ENCODE results near the gene MBTD1.

The MBTD1 gene

GRCh38 chr17:51217946-51218345 lies 41.9 kb downstream of the MBTD1 start:
- H2BK12ac ChIP-seq (ENCODE audit: low read length in 2 of 2) = no peak overlapping the region
- H3K79me1 ChIP-seq (replicated peaks; ENCODE audit: low read length, poor library complexity, severe bottlenecking) = peaks cover 11% of the 10 kb centered on the region
- no peaks in the 10 kb centered on the region for H3K9me3 ChIP-seq (ENCODE audit: control insufficient read depth, low read length)
- no peak overlapping the region for H3K4me2 ChIP-seq (ENCODE audit: low read length, poor library complexity, severe bottlenecking)
- 100% methylated on average over 1 of the region's 1 CpG for WGBS
- H2BK15ac ChIP-seq (ENCODE audit: low read depth, poor library complexity, severe bottlenecking) = no peak overlapping the region
- H3K9ac ChIP-seq (ENCODE audit: low read length) = no peak overlapping the region
- H3K14ac ChIP-seq (ENCODE audit: low read length in 2 of 2) = no peak overlapping the region
- H2AFZ ChIP-seq (ENCODE audit: low read depth, low read length) = no peak overlapping the region
- H3K4me1 ChIP-seq (ENCODE audit: control insufficient read depth, insufficient read depth, low read depth, low read length) = no peaks in the 10 kb centered on the region
- H2BK120ac ChIP-seq (ENCODE audit: low read depth, low read length) = no peak overlapping the region
- no peak overlapping the region for H2AK5ac ChIP-seq (ENCODE audit: low read length, severe bottlenecking)
- H3K27me3 ChIP-seq (ENCODE audit: control insufficient read depth in 1 of 2, insufficient read depth in 1 of 2, low read length in 2 of 2) = no peaks in the 10 kb centered on the region
- peaks cover 18 to 88% of the 10 kb centered on the region in 2 experiments for H3K36me3 ChIP-seq (ENCODE audit: control insufficient read depth in 1 of 2, insufficient read depth in 2 of 2, low read depth in 1 of 2, low read length in 2 of 2)
- H3K18ac ChIP-seq (ENCODE audit: low read depth in 1 of 2, low read length in 2 of 2) = no peak overlapping the region
- no peak overlapping the region for H3K27ac ChIP-seq (ENCODE audit: low read length, poor library complexity, severe bottlenecking)
- no peak for DNase-seq
- no peak overlapping the region for H3K4ac ChIP-seq (ENCODE audit: low read depth in 1 of 2, low read length in 2 of 2)
- no peak overlapping the region for H2BK5ac ChIP-seq (ENCODE audit: low read depth, low read length, poor library complexity, severe bottlenecking)
- no peak overlapping the region for H4K91ac ChIP-seq (ENCODE audit: low read length)
- H4K8ac ChIP-seq (ENCODE audit: low read length) = no peak overlapping the region
- H3K4me3 ChIP-seq (ENCODE audit: insufficient read depth in 1 of 2, low read depth in 1 of 2, low read length in 2 of 2) = no peak overlapping the region
- no peak overlapping the region for H3K23ac ChIP-seq (ENCODE audit: low read length in 2 of 2)

GRCh38 chr17:51214920-51215319 lies 44.9 kb downstream of the MBTD1 start:
- no peak overlapping the region for H3K18ac ChIP-seq (ENCODE audit: low read depth in 1 of 2, low read length in 2 of 2)
- no peak overlapping the region for H2BK120ac ChIP-seq (ENCODE audit: low read depth, low read length)
- no peak overlapping the region for H3K4me3 ChIP-seq (ENCODE audit: insufficient read depth in 1 of 2, low read depth in 1 of 2, low read length in 2 of 2)
- H3K4ac ChIP-seq (ENCODE audit: low read depth in 1 of 2, low read length in 2 of 2) = no peak overlapping the region
- H4K91ac ChIP-seq (ENCODE audit: low read length) = no peak overlapping the region
- no peak overlapping the region for H2AK5ac ChIP-seq (ENCODE audit: low read length, severe bottlenecking)
- no peak overlapping the region for H2BK5ac ChIP-seq (ENCODE audit: low read depth, low read length, poor library complexity, severe bottlenecking)
- H2BK12ac ChIP-seq (ENCODE audit: low read length in 2 of 2) = no peak overlapping the region
- no peak overlapping the region for H2BK15ac ChIP-seq (ENCODE audit: low read depth, poor library complexity, severe bottlenecking)
- 100% methylated on average over 1 of the region's 1 CpG for WGBS
- no peak overlapping the region for H3K23ac ChIP-seq (ENCODE audit: low read length in 2 of 2)
- DNase-seq = no peak
- no peaks in the 10 kb centered on the region for H3K4me1 ChIP-seq (ENCODE audit: control insufficient read depth, insufficient read depth, low read depth, low read length)
- no peak overlapping the region for H3K14ac ChIP-seq (ENCODE audit: low read length in 2 of 2)
- H3K9ac ChIP-seq (ENCODE audit: low read length) = no peak overlapping the region
- H4K8ac ChIP-seq (ENCODE audit: low read length) = no peak overlapping the region
- no peak overlapping the region for H2AFZ ChIP-seq (ENCODE audit: low read depth, low read length)
- no peaks in the 10 kb centered on the region for H3K27me3 ChIP-seq (ENCODE audit: control insufficient read depth in 1 of 2, insufficient read depth in 1 of 2, low read length in 2 of 2)
- H3K27ac ChIP-seq (ENCODE audit: low read length, poor library complexity, severe bottlenecking) = no peak overlapping the region
- H3K79me1 ChIP-seq (replicated peaks; ENCODE audit: low read length, poor library complexity, severe bottlenecking) = peaks cover 7% of the 10 kb centered on the region
- H3K36me3 ChIP-seq (ENCODE audit: control insufficient read depth in 1 of 2, insufficient read depth in 2 of 2, low read depth in 1 of 2, low read length in 2 of 2) = peaks cover 20 to 76% of the 10 kb centered on the region in 2 experiments
- H3K4me2 ChIP-seq (ENCODE audit: low read length, poor library complexity, severe bottlenecking) = no peak overlapping the region
- no peaks in the 10 kb centered on the region for H3K9me3 ChIP-seq (ENCODE audit: control insufficient read depth, low read length)

- peaks cover 12 to 91% of the 10 kb centered on the region in 2 experiments for H3K36me3 ChIP-seq (ENCODE audit: control insufficient read depth in 1 of 2, insufficient read depth in 2 of 2, low read depth in 1 of 2, low read length in 2 of 2)
- no peak overlapping the region for H3K4me2 ChIP-seq (ENCODE audit: low read length, poor library complexity, severe bottlenecking)
- no peak overlapping the region for H4K8ac ChIP-seq (ENCODE audit: low read length)
- peaks cover 3% of the 10 kb centered on the region for H3K79me1 ChIP-seq (replicated peaks; ENCODE audit: low read length, poor library complexity, severe bottlenecking)
- H3K4ac ChIP-seq (ENCODE audit: low read depth in 1 of 2, low read length in 2 of 2) = no peak overlapping the region
- no peak overlapping the region for H3K9ac ChIP-seq (ENCODE audit: low read length)
- H3K27me3 ChIP-seq (ENCODE audit: control insufficient read depth in 1 of 2, insufficient read depth in 1 of 2, low read length in 2 of 2) = no peaks in the 10 kb centered on the region
- no peaks in the 10 kb centered on the region for H3K4me1 ChIP-seq (ENCODE audit: control insufficient read depth, insufficient read depth, low read depth, low read length)
- no peak overlapping the region for H2BK12ac ChIP-seq (ENCODE audit: low read length in 2 of 2)
- H2BK120ac ChIP-seq (ENCODE audit: low read depth, low read length) = no peak overlapping the region
- no peak overlapping the region for H3K18ac ChIP-seq (ENCODE audit: low read depth in 1 of 2, low read length in 2 of 2)
- H2BK15ac ChIP-seq (ENCODE audit: low read depth, poor library complexity, severe bottlenecking) = no peak overlapping the region
- H3K27ac ChIP-seq (ENCODE audit: low read length, poor library complexity, severe bottlenecking) = no peak overlapping the region
- H4K91ac ChIP-seq (ENCODE audit: low read length) = no peak overlapping the region
- no peak overlapping the region for H2AFZ ChIP-seq (ENCODE audit: low read depth, low read length)
- no peak overlapping the region for H3K14ac ChIP-seq (ENCODE audit: low read length in 2 of 2)
- DNase-seq = no peak
- H3K23ac ChIP-seq (ENCODE audit: low read length in 2 of 2) = no peak overlapping the region
- H2AK5ac ChIP-seq (ENCODE audit: low read length, severe bottlenecking) = no peak overlapping the region
- H2BK5ac ChIP-seq (ENCODE audit: low read depth, low read length, poor library complexity, severe bottlenecking) = no peak overlapping the region
- no peaks in the 10 kb centered on the region for H3K9me3 ChIP-seq (ENCODE audit: control insufficient read depth, low read length)
- no peak overlapping the region for H3K4me3 ChIP-seq (ENCODE audit: insufficient read depth in 1 of 2, low read depth in 1 of 2, low read length in 2 of 2)
Measured at GRCh38 chr17:51203838-51204237, 56.0 kb downstream of the MBTD1 start.

- no peaks in the 10 kb centered on the region for H3K4me1 ChIP-seq (ENCODE audit: control insufficient read depth, insufficient read depth, low read depth, low read length)
- no peak overlapping the region for H3K4me2 ChIP-seq (ENCODE audit: low read length, poor library complexity, severe bottlenecking)
- H3K18ac ChIP-seq (ENCODE audit: low read depth in 1 of 2, low read length in 2 of 2) = no peak overlapping the region
- H3K9me3 ChIP-seq (ENCODE audit: control insufficient read depth, low read length) = no peaks in the 10 kb centered on the region
- no peak overlapping the region for H3K23ac ChIP-seq (ENCODE audit: low read length in 2 of 2)
- no peak overlapping the region for H2BK15ac ChIP-seq (ENCODE audit: low read depth, poor library complexity, severe bottlenecking)
- H3K14ac ChIP-seq (ENCODE audit: low read length in 2 of 2) = no peak overlapping the region
- no peak overlapping the region for H3K9ac ChIP-seq (ENCODE audit: low read length)
- H2AK5ac ChIP-seq (ENCODE audit: low read length, severe bottlenecking) = no peak overlapping the region
- no peak overlapping the region for H2BK5ac ChIP-seq (ENCODE audit: low read depth, low read length, poor library complexity, severe bottlenecking)
- H4K8ac ChIP-seq (ENCODE audit: low read length) = no peak overlapping the region
- no peak overlapping the region for H3K4me3 ChIP-seq (ENCODE audit: insufficient read depth in 1 of 2, low read depth in 1 of 2, low read length in 2 of 2)
- no peak overlapping the region for H4K91ac ChIP-seq (ENCODE audit: low read length)
- no peak overlapping the region for H3K27ac ChIP-seq (ENCODE audit: low read length, poor library complexity, severe bottlenecking)
- H3K36me3 ChIP-seq (ENCODE audit: control insufficient read depth in 1 of 2, insufficient read depth in 2 of 2, low read depth in 1 of 2, low read length in 2 of 2) = peaks cover 22 to 84% of the 10 kb centered on the region in 2 experiments
- no peak overlapping the region for H2AFZ ChIP-seq (ENCODE audit: low read depth, low read length)
- H3K79me1 ChIP-seq (replicated peaks; ENCODE audit: low read length, poor library complexity, severe bottlenecking) = peaks cover 7% of the 10 kb centered on the region
- H3K27me3 ChIP-seq (ENCODE audit: control insufficient read depth in 1 of 2, insufficient read depth in 1 of 2, low read length in 2 of 2) = no peaks in the 10 kb centered on the region
- H3K4ac ChIP-seq (ENCODE audit: low read depth in 1 of 2, low read length in 2 of 2) = no peak overlapping the region
- 100% methylated on average over 2 of the region's 2 CpGs for WGBS
- no peak overlapping the region for H2BK120ac ChIP-seq (ENCODE audit: low read depth, low read length)
- no peak overlapping the region for H2BK12ac ChIP-seq (ENCODE audit: low read length in 2 of 2)
- DNase-seq = no peak
Measured at GRCh38 chr17:51200846-51201245, 59.0 kb downstream of the MBTD1 start.

Data from mesenchymal stem cell (in vitro differentiated cells and primary cell).